Liver (tissue), 9 donors: ENCODE data around the gene NIP7. TPM values are rescaled to one million over a fixed set of nuclear protein-coding genes. Genes with fewer than 3 reads are reported as not detected.

Experiments
- DNase-seq: peaks from one replicate; pipeline ENCODE4 v3.0.0-alpha.2; 2017; ENCODE audit warnings: low spot score
- H3K27ac ChIP-seq, 2 donors: one replicate each; pipeline ENCODE4 v1.7.0; 2013; ENCODE audit warnings: inconsistent platforms in 2 of 2, low read length in 2 of 2, control low read depth in 1 of 2, low read depth in 1 of 2, mild to moderate bottlenecking in 1 of 2
- H3K27me3 ChIP-seq, 4 donors: one replicate each; pipeline versions ENCODE4 v1.6.1 to v1.7.0; 2013; ENCODE audit warnings: low read length in 3 of 4, inconsistent platforms in 1 of 4, mild to moderate bottlenecking in 1 of 4, moderate library complexity in 1 of 4; ENCODE audit not compliant: control insufficient read depth in 4 of 4, insufficient read depth in 4 of 4
- H3K36me3 ChIP-seq, 4 donors: one replicate each; pipeline versions ENCODE4 v1.6.1 to v1.7.0; 2013; ENCODE audit warnings: low read length in 3 of 4, mild to moderate bottlenecking in 3 of 4, low read depth in 1 of 4, moderate library complexity in 1 of 4; ENCODE audit not compliant: control insufficient read depth in 4 of 4, insufficient read depth in 3 of 4
- H3K4me1 ChIP-seq, 4 donors: one replicate each; pipeline versions ENCODE4 v1.6.1 to v1.7.0; 2013; ENCODE audit warnings: low read length in 3 of 4, mild to moderate bottlenecking in 3 of 4, moderate library complexity in 1 of 4; ENCODE audit not compliant: control insufficient read depth in 4 of 4, insufficient read depth in 4 of 4
- H3K4me3 ChIP-seq, 3 donors: one replicate each; pipeline versions ENCODE4 v1.6.1 to v1.7.0; 2013; ENCODE audit warnings: low read length in 3 of 3, control low read depth in 1 of 3, low read depth in 1 of 3, mild to moderate bottlenecking in 1 of 3
- H3K9ac ChIP-seq, 2 donors: one replicate each; pipeline ENCODE4 v1.7.0; 2013; ENCODE audit warnings: low read length in 2 of 2, mild to moderate bottlenecking in 2 of 2, moderate library complexity in 2 of 2, control low read depth in 1 of 2, low read depth in 1 of 2
- H3K9me3 ChIP-seq, 4 donors: one replicate each; pipeline versions ENCODE4 v1.6.1 to v1.7.0; 2013; ENCODE audit warnings: low read length in 3 of 4; ENCODE audit not compliant: control insufficient read depth in 4 of 4
- EGR1 ChIP-seq, 2 donors: IDR thresholded peaks; 2 replicates each; pipeline ENCODE4 v1.6.1; 2016 to 2018; ENCODE audit warnings: antibody characterized with exemption in 2 of 2, low read depth in 2 of 2
- FOXA1 ChIP-seq: IDR thresholded peaks from 2 replicates; pipeline ENCODE4 v1.6.1; 2016; ENCODE audit warnings: antibody characterized with exemption
- FOXA2 ChIP-seq: IDR thresholded peaks from 2 replicates; pipeline ENCODE4 v1.6.1; 2016; ENCODE audit warnings: antibody characterized with exemption
- HNF4A ChIP-seq, 2 donors: conservative IDR thresholded peaks; 2 replicates each; pipeline ENCODE4 v1.6.1; 2016; ENCODE audit warnings: antibody characterized with exemption in 2 of 2, mild to moderate bottlenecking in 2 of 2
- JUND ChIP-seq, 2 donors: IDR thresholded peaks; 2 replicates each; pipeline ENCODE4 v1.6.1; 2016; ENCODE audit warnings: antibody characterized with exemption in 2 of 2
- RAD21 ChIP-seq, 2 donors: IDR thresholded peaks; 2 replicates each; pipeline ENCODE4 v1.6.1; 2016; ENCODE audit warnings: antibody characterized with exemption in 2 of 2, mild to moderate bottlenecking in 2 of 2
- RXRA ChIP-seq, 2 donors: IDR thresholded peaks; 2 replicates each; pipeline ENCODE4 v1.6.1; 2017 to 2018; ENCODE audit warnings: antibody characterized with exemption in 2 of 2, mild to moderate bottlenecking in 1 of 2
- SP1 ChIP-seq: IDR thresholded peaks from 2 replicates; pipeline ENCODE4 v1.6.1; 2018; ENCODE audit warnings: antibody characterized with exemption, mild to moderate bottlenecking
- TAF1 ChIP-seq: conservative IDR thresholded peaks from 2 replicates; pipeline ENCODE4 v1.6.1; 2016; ENCODE audit warnings: antibody characterized with exemption, mild to moderate bottlenecking
- YY1 ChIP-seq: IDR thresholded peaks from 2 replicates; pipeline ENCODE4 v1.6.1; 2016; ENCODE audit warnings: antibody characterized with exemption, mild to moderate bottlenecking
- ZBTB33 ChIP-seq: IDR thresholded peaks from 2 replicates; pipeline ENCODE4 v1.6.1; 2016; ENCODE audit warnings: antibody characterized with exemption
- WGBS: extraction: QIAGEN DNeasy Blood & Tissue Kit; methylation state at CpG from one replicate; pipeline ENCODE4 v1.1.7; 2013; 5-methylcytosine and 5-hydroxymethylcytosine counted together
- polyA plus RNA-seq, 2 donors: library from polyadenylated mRNA; stranded (reverse) in 1 of 2; unstranded in 1 of 2; fragments of 200-250 nt in 1 of 2; fragments of >200 nt in 1 of 2; fragmentation: Nextera tagmentation in 1 of 2; extraction: Ambion mirVana in 1 of 2; gene quantifications; one replicate each; pipeline versions ENCODE4 v1.2.1 to v1.2.3, GENCODE V29; 2013 to 2015
- total RNA-seq, 2 donors: library from RNA; depleted of rRNA; stranded (reverse); fragments of >200 nt; gene quantifications; one replicate each; pipeline ENCODE4 v1.2.3, GENCODE V29; 2014
- TF ChIP-seq, protein P1 (sequence below): IDR thresholded peaks from 2 replicates; pipeline ENCODE4 v1.6.1; 2016; ENCODE audit warnings: antibody characterized with exemption, mild to moderate bottlenecking
- TF ChIP-seq, protein P2 (sequence below): IDR thresholded peaks from 2 replicates; pipeline ENCODE4 v1.6.1; 2016; ENCODE audit warnings: antibody characterized with exemption
- TF ChIP-seq, protein P3 (sequence below): fragments of 150-350 bp; IDR thresholded peaks from 2 replicates; pipeline ENCODE4 v1.5.1; 2017; ENCODE audit warnings: improper control_type of control experiment, low read depth, low read length; ENCODE audit not compliant: missing input control
- TF ChIP-seq, protein P4 (sequence below): IDR thresholded peaks from 2 replicates; pipeline ENCODE4 v1.6.1; 2016; ENCODE audit warnings: antibody characterized with exemption
- donor health status: healthy.
- donor health status: healthy.
- donor health status: healthy.
- donor health status: healthy.
- donor health status: healthy.

NIP7 gene
- total and polyA plus RNA-seq, 4 donors, result 7.4 to 14.0 (median 11.1) TPM

- TF ChIP-seq FOXA2 (no peak), FOXA1 (no peak), YY1 (no peak)
- TF ChIP-seq, protein P1, sequence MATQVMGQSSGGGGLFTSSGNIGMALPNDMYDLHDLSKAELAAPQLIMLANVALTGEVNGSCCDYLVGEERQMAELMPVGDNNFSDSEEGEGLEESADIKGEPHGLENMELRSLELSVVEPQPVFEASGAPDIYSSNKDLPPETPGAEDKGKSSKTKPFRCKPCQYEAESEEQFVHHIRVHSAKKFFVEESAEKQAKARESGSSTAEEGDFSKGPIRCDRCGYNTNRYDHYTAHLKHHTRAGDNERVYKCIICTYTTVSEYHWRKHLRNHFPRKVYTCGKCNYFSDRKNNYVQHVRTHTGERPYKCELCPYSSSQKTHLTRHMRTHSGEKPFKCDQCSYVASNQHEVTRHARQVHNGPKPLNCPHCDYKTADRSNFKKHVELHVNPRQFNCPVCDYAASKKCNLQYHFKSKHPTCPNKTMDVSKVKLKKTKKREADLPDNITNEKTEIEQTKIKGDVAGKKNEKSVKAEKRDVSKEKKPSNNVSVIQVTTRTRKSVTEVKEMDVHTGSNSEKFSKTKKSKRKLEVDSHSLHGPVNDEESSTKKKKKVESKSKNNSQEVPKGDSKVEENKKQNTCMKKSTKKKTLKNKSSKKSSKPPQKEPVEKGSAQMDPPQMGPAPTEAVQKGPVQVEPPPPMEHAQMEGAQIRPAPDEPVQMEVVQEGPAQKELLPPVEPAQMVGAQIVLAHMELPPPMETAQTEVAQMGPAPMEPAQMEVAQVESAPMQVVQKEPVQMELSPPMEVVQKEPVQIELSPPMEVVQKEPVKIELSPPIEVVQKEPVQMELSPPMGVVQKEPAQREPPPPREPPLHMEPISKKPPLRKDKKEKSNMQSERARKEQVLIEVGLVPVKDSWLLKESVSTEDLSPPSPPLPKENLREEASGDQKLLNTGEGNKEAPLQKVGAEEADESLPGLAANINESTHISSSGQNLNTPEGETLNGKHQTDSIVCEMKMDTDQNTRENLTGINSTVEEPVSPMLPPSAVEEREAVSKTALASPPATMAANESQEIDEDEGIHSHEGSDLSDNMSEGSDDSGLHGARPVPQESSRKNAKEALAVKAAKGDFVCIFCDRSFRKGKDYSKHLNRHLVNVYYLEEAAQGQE, result no peak
- TF ChIP-seq, protein P2, sequence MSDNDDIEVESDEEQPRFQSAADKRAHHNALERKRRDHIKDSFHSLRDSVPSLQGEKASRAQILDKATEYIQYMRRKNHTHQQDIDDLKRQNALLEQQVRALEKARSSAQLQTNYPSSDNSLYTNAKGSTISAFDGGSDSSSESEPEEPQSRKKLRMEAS, result no peak
Observed at GRCh38 chr16:69381231-69381630, 41.7 kb downstream of the NIP7 start (continued).

GRCh38 chr16:69382421-69382820 is 42.8 kb downstream of the NIP7 start:
- no peak overlapping the region for H3K27ac ChIP-seq
- H3K9me3 ChIP-seq, result no peaks in the 10 kb centered on the region
- TF ChIP-seq, protein P3, sequence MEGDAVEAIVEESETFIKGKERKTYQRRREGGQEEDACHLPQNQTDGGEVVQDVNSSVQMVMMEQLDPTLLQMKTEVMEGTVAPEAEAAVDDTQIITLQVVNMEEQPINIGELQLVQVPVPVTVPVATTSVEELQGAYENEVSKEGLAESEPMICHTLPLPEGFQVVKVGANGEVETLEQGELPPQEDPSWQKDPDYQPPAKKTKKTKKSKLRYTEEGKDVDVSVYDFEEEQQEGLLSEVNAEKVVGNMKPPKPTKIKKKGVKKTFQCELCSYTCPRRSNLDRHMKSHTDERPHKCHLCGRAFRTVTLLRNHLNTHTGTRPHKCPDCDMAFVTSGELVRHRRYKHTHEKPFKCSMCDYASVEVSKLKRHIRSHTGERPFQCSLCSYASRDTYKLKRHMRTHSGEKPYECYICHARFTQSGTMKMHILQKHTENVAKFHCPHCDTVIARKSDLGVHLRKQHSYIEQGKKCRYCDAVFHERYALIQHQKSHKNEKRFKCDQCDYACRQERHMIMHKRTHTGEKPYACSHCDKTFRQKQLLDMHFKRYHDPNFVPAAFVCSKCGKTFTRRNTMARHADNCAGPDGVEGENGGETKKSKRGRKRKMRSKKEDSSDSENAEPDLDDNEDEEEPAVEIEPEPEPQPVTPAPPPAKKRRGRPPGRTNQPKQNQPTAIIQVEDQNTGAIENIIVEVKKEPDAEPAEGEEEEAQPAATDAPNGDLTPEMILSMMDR, result no peak
- no peak for TF ChIP-seq RAD21 (IDR thresholded peaks at IDR 0.05)
- TF ChIP-seq, protein P2, result no peak
- no peak for TF ChIP-seq TAF1
- TF ChIP-seq FOXA1, result no peak
- TF ChIP-seq RXRA (IDR thresholded peaks at IDR 0.05), result no peak
- TF ChIP-seq JUND (IDR thresholded peaks at IDR 0.05), result no peak
- TF ChIP-seq, protein P4, sequence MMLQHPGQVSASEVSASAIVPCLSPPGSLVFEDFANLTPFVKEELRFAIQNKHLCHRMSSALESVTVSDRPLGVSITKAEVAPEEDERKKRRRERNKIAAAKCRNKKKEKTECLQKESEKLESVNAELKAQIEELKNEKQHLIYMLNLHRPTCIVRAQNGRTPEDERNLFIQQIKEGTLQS, result no peak
- no peak for TF ChIP-seq SP1
- TF ChIP-seq ZBTB33, result no peak
- no peak for TF ChIP-seq EGR1 (IDR thresholded peaks at IDR 0.05; ENCODE audit: low read depth in 2 of 2)
- TF ChIP-seq FOXA2, result no peak
- no peak for TF ChIP-seq HNF4A (conservative IDR thresholded peaks at IDR 0.05)
- H3K9ac ChIP-seq, result no peak overlapping the region
- H3K4me1 ChIP-seq, result peaks cover 0 to 10% (median 3%) of the 10 kb centered on the region in 4 donors
- no peak overlapping the region for H3K4me3 ChIP-seq
- DNase-seq, result no peak
- WGBS, result over 99% methylated on average over 2 of the region's 2 CpGs
- no peaks in the 10 kb centered on the region for H3K27me3 ChIP-seq
- peaks cover 5 to 43% (median 34%) of the 10 kb centered on the region in 4 donors for H3K36me3 ChIP-seq
